ENCODE results near the gene OGN. TPM values are rescaled to one million over a fixed set of nuclear protein-coding genes. Genes with fewer than 3 reads are reported as not detected.
"Not testable (repeated sequence)": the region's sequence is repeated elsewhere in the genome, so short reads cannot be mapped to it uniquely, and the experiment has no call there.

Gene OGN
- total and polyA plus RNA-seq, 2 donors from 2014 or later: 2.0 to 3.8 TPM

DNA sequence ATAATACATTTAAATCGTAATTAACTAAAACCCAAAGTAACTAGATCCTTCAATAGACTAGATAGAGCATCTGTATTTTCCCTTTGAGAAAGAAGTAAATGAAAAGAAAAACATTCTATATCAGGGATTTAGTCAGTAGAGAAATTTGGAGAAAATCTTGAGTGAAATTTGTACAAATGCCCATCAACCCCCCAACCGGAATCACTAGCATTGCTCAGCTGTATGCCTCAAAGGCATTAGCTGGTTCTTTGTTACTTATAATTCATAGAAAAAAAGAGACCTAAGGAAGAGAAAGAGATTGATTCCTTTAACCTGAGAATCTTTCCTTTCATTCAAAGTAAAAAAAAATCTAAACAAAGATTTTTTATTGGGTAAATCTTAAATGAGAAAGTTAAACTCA lies 19.2 kb upstream of the OGN start:
- DNase-seq: no peak
- H3K36me3 ChIP-seq (ENCODE audit: control insufficient read depth in 2 of 3, insufficient read depth in 3 of 3, low read length in 3 of 3): no peaks in the 10 kb centered on the region
- no peaks in the 10 kb centered on the region for H3K27me3 ChIP-seq (ENCODE audit: control insufficient read depth, insufficient read depth, low read length)
- H3K27ac ChIP-seq (ENCODE audit: low read depth in 2 of 2, low read length in 2 of 2): no peak overlapping the region
- intact Hi-C loops (cut with DNase I): no loop called here
- H3K9me3 ChIP-seq (ENCODE audit: control insufficient read depth in 2 of 3, insufficient read depth in 1 of 3, low read length in 3 of 3): no peaks in the 10 kb centered on the region
- TF ChIP-seq, protein P1, sequence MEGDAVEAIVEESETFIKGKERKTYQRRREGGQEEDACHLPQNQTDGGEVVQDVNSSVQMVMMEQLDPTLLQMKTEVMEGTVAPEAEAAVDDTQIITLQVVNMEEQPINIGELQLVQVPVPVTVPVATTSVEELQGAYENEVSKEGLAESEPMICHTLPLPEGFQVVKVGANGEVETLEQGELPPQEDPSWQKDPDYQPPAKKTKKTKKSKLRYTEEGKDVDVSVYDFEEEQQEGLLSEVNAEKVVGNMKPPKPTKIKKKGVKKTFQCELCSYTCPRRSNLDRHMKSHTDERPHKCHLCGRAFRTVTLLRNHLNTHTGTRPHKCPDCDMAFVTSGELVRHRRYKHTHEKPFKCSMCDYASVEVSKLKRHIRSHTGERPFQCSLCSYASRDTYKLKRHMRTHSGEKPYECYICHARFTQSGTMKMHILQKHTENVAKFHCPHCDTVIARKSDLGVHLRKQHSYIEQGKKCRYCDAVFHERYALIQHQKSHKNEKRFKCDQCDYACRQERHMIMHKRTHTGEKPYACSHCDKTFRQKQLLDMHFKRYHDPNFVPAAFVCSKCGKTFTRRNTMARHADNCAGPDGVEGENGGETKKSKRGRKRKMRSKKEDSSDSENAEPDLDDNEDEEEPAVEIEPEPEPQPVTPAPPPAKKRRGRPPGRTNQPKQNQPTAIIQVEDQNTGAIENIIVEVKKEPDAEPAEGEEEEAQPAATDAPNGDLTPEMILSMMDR (IDR thresholded peaks at IDR 0.05; ENCODE audit: borderline replicate concordance, extremely low read depth, insufficient read depth): no peak
- no peaks in the 10 kb centered on the region for H3K4me1 ChIP-seq (ENCODE audit: control insufficient read depth in 2 of 3, insufficient read depth in 2 of 3, low read depth in 1 of 3, low read length in 3 of 3)
- no peak overlapping the region for H3K9ac ChIP-seq (ENCODE audit: low read length in 3 of 3)
- no peak overlapping the region for H3K4me3 ChIP-seq (ENCODE audit: low read length in 3 of 3)
- peak; percentile 58 for FAIRE-seq

DNA sequence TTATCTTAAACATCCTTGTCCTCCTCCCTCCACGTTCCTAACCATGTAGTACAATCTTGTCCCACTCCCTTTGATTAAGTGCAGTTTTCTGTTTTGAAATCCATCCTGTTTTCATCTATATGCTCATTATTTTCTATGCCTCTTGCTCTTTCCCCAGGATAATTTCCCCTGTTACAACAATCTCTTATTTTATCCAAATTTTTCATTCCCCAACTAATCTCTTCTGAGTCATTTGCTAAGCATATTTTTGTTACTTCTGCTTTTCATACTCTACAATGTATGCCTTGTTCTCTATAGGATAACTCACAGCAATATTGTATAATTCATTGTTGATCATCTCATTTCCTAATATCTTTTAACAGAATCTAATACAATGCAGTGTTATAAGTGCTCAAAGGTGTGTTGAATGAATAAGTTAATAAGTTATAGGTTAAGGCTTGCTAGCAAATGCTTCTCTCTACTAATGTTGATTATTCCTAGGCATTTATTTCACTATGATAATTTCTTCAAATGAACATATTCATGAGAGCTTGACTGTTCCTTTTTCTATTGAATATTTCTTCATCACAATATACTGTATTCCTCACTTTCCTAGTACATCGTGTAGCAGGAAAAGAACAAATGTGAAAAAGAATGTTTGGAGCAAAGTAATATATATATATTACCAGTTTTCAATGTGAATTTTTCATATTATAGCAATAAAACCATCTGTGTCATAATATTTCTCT lies 18.4 kb upstream of the OGN start:
- intact Hi-C loops (cut with DNase I): no loop called here
- TF ChIP-seq, protein P1 (IDR thresholded peaks at IDR 0.05; ENCODE audit: borderline replicate concordance, extremely low read depth, insufficient read depth): no peak
- no peak overlapping the region for H3K4me3 ChIP-seq (ENCODE audit: low read length in 3 of 3)
- H3K27ac ChIP-seq (ENCODE audit: low read depth in 2 of 2, low read length in 2 of 2): no peak overlapping the region
- H3K9me3 ChIP-seq (ENCODE audit: control insufficient read depth in 2 of 3, insufficient read depth in 1 of 3, low read length in 3 of 3): no peaks in the 10 kb centered on the region
- no peak for FAIRE-seq
- H3K4me1 ChIP-seq (ENCODE audit: control insufficient read depth in 2 of 3, insufficient read depth in 2 of 3, low read depth in 1 of 3, low read length in 3 of 3): no peaks in the 10 kb centered on the region
- no peak overlapping the region for H3K9ac ChIP-seq (ENCODE audit: low read length in 3 of 3)
- no peaks in the 10 kb centered on the region for H3K36me3 ChIP-seq (ENCODE audit: control insufficient read depth in 2 of 3, insufficient read depth in 3 of 3, low read length in 3 of 3)
- DNase-seq: no peak
- H3K27me3 ChIP-seq (ENCODE audit: control insufficient read depth, insufficient read depth, low read length): no peaks in the 10 kb centered on the region

GRCh38 chr9:92414566-92414965 lies 10.2 kb upstream of the OGN start:
- no peaks in the 10 kb centered on the region for H3K36me3 ChIP-seq (ENCODE audit: control insufficient read depth in 2 of 3, insufficient read depth in 3 of 3, low read length in 3 of 3)
- H3K27me3 ChIP-seq (ENCODE audit: control insufficient read depth, insufficient read depth, low read length): no peaks in the 10 kb centered on the region
- H3K4me3 ChIP-seq (ENCODE audit: low read length in 3 of 3): no peak overlapping the region
- intact Hi-C loops (cut with DNase I): no loop called here
- H3K27ac ChIP-seq (ENCODE audit: low read depth in 2 of 2, low read length in 2 of 2): no peak overlapping the region
- TF ChIP-seq, protein P1 (IDR thresholded peaks at IDR 0.05; ENCODE audit: borderline replicate concordance, extremely low read depth, insufficient read depth): no peak
- H3K4me1 ChIP-seq (ENCODE audit: control insufficient read depth in 2 of 3, insufficient read depth in 2 of 3, low read depth in 1 of 3, low read length in 3 of 3): no peaks in the 10 kb centered on the region
- FAIRE-seq (no peak), DNase-seq (no peak)
- H3K9ac ChIP-seq (ENCODE audit: low read length in 3 of 3): no peak overlapping the region
- H3K9me3 ChIP-seq (ENCODE audit: control insufficient read depth in 2 of 3, insufficient read depth in 1 of 3, low read length in 3 of 3): no peaks in the 10 kb centered on the region

GRCh38 chr9:92411157-92411556 lies 6.8 kb upstream of the OGN start:
- H3K4me3 ChIP-seq (ENCODE audit: low read length in 3 of 3); H3K27ac ChIP-seq (ENCODE audit: low read depth in 2 of 2, low read length in 2 of 2); H3K36me3 ChIP-seq (ENCODE audit: control insufficient read depth in 2 of 3, insufficient read depth in 3 of 3, low read length in 3 of 3); H3K4me1 ChIP-seq (ENCODE audit: control insufficient read depth in 2 of 3, insufficient read depth in 2 of 3, low read depth in 1 of 3, low read length in 3 of 3); FAIRE-seq; intact Hi-C loops (cut with DNase I); H3K9me3 ChIP-seq (ENCODE audit: control insufficient read depth in 2 of 3, insufficient read depth in 1 of 3, low read length in 3 of 3); H3K9ac ChIP-seq (ENCODE audit: low read length in 3 of 3); DNase-seq; H3K27me3 ChIP-seq (ENCODE audit: control insufficient read depth, insufficient read depth, low read length): not testable (repeated sequence)

Measured in kidney (tissue), 14 donors.